ENCODE results near the gene DSCAM. TPM values are rescaled to one million over a fixed set of nuclear protein-coding genes. Genes with fewer than 3 reads are reported as not detected.

The DSCAM gene
- total RNA-seq, 2 donors from 2014 or later, result not detected

DNA sequence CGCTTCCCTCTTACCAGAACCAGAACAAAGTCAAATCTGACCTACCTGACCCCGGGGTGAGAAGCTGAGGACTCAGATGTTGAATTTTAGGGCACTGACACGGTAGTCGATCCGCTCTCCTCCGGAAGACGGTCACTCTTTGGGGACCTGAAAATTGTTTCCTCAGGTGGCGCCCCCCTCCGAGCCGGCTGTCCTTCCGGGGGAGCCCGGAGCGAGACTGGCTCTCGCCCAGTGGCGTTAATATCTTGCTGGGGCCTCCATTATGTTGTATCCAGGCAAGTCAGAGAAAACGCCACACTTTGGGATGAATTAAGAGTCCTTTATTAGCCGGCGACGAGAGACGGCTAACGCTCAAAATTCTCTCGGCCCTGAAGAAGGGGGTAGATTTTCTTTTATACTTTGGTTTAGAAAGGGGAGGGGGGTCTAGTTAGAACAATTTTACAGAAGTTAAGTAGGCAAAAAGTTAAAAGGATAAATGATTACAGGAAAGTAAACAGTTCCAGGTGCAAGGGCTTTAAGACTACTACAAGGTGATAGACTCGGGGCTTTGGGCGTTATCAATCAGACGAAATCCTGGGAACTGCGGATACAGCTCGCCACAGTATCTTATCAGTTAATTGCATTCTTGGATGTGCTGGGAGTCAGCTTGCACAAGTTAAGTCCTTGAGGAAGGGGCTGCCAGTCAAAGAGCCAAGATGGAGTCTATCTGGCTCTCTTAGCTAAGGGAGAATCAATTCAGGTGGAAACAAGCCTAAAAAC, 269.5 kb downstream of the DSCAM start:
- Mint-ChIP-seq H3K4me3 (no peak overlapping the region), H3K4me1 (ENCODE audit: low read depth) (no peaks in the 10 kb centered on the region), H3K9me3 (peaks cover 3% of the 10 kb centered on the region in 2 donors), H3K27ac (no peak overlapping the region), H3K36me3 (ENCODE audit: insufficient read depth in 2 of 2) (no peaks in the 10 kb centered on the region), H3K27me3 (ENCODE audit: low read depth) (no peaks in the 10 kb centered on the region)
- DNase-seq, result no peak
- ATAC-seq (replicated peaks in 1 of 2), result no peak

DNA sequence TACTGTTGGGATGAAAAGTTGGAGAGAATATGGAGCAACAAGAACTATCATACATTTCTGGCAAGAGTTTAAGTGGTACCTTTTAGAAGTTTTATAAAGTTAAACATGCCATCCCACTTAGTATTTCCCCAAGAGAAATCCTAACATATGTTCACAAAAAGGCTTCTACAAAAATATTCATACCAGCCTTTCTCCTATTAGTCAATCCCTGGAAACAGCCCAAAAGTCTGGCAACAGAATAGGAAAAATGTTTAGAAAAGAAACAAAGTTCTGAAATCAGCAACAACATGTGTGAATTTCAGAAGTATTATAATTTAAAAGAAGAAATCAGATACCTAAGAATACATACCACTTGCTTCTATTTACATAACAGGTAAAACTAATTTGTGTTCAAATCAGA, 271.0 kb downstream of the DSCAM start:
- no peaks in the 10 kb centered on the region for H3K36me3 Mint-ChIP-seq (ENCODE audit: insufficient read depth in 2 of 2)
- no peak overlapping the region for H3K4me3 Mint-ChIP-seq
- no peak overlapping the region for H3K27ac Mint-ChIP-seq
- H3K4me1 Mint-ChIP-seq (ENCODE audit: low read depth), result no peaks in the 10 kb centered on the region
- no peak for ATAC-seq (replicated peaks in 1 of 2)
- no peak for DNase-seq
- H3K27me3 Mint-ChIP-seq (ENCODE audit: low read depth), result no peaks in the 10 kb centered on the region
- peaks cover 3% of the 10 kb centered on the region in 2 donors for H3K9me3 Mint-ChIP-seq

DNA sequence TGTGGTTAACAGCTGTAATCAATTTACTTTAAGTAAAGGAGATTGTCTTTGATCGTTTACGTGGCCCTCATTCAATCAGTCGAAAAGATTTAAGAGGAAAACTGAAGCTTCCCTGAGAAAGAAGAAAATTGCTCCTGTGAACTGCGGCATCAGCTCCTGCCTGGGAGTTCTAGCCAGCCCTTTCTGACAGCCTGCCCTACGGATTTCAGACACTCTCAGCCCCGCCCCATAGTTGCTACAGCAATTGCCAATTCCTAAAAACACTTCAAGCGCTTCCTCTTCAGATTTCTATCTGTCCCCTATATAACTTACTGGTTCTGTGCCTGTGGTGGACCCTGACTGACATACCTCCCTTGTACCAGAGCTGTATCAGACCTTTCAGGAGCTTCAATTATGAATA, 277.6 kb downstream of the DSCAM start:
- H3K9me3 Mint-ChIP-seq, result peaks cover 1 to 2% of the 10 kb centered on the region in 2 donors

DNA sequence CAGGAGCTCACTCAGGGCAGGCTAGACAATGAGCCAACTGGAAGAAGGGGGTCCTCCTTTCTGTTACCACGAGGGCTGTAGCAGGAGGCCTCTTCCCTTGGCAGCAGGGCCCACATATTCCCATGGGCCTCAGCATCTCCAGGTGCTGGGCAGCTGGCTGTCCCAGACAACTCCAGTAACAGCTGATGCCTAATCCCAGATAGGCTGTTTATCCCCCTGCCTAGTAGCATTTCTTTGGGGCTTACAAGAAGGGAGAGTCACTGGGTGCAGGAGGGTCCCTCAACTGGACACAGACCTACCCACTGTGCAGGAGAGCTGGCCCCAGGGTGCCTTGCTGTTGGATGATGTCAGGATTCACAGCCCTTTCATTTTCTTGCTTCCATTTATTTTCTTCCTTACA, 278.2 kb downstream of the DSCAM start:
- DNase-seq (no peak), ATAC-seq (replicated peaks in 1 of 2) (no peak)
- peaks cover 8% of the 10 kb centered on the region for H3K27me3 Mint-ChIP-seq (ENCODE audit: low read depth)
- H3K4me1 Mint-ChIP-seq (ENCODE audit: low read depth), result no peaks in the 10 kb centered on the region
- H3K9me3 Mint-ChIP-seq, result peaks cover 1 to 2% of the 10 kb centered on the region in 2 donors
- no peak overlapping the region for H3K4me3 Mint-ChIP-seq
- H3K36me3 Mint-ChIP-seq (ENCODE audit: insufficient read depth in 2 of 2), result no peaks in the 10 kb centered on the region
- H3K27ac Mint-ChIP-seq, result no peak overlapping the region

More for the DNA sequence above, 277.6 kb downstream of the DSCAM start:
- DNase-seq (no peak), ATAC-seq (replicated peaks in 1 of 2) (no peak)
- H3K27ac Mint-ChIP-seq, result no peak overlapping the region
- no peaks in the 10 kb centered on the region for H3K4me1 Mint-ChIP-seq (ENCODE audit: low read depth)
- H3K4me3 Mint-ChIP-seq, result no peak overlapping the region
- H3K36me3 Mint-ChIP-seq (ENCODE audit: insufficient read depth in 2 of 2), result no peaks in the 10 kb centered on the region
- H3K27me3 Mint-ChIP-seq (ENCODE audit: low read depth), result peaks cover 8% of the 10 kb centered on the region

DNA sequence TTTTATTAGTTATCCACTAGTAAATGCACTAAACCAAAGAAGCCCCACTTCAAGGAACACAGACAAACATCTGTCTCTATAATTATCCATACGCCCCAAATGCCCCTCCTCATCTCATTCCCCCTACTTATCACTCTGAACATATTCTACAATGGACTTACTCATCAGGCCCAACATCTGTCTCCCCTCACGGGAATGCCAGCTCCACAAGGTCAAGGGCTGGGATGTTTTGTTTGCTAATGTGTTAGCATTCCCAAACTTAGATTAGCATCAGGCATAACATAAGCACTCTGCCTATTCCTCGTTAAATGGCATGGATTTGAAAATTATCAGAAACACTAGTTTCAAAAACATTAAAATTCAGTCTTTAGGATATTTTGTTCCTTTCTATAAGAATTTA, 279.5 kb downstream of the DSCAM start:
- DNase-seq, result no peak

DNA sequence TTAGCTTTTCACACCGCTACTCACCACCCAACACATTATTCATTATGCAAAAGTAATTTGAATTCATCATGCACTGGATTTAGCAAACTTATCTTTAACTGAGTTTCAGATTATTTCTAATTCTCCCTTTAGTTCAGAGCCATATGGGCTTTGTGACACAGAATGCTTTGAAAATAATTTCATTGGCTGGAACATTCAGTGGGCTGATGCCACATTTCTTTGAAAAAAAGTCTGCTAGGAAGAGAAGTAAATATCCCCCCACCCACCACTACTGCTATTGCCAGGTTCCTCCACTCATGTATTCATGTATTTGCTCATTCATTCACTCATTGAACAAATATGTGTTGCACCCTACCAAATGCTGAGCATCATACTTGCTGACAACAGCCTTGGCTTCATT, 280.5 kb downstream of the DSCAM start:
- Mint-ChIP-seq H3K36me3 (ENCODE audit: insufficient read depth in 2 of 2) (no peaks in the 10 kb centered on the region), H3K4me1 (ENCODE audit: low read depth) (no peaks in the 10 kb centered on the region), H3K9me3 (peaks cover 1 to 2% of the 10 kb centered on the region in 2 donors), H3K27ac (no peak overlapping the region), H3K27me3 (ENCODE audit: low read depth) (peaks cover 8% of the 10 kb centered on the region), H3K4me3 (no peak overlapping the region)
- ATAC-seq (replicated peaks in 1 of 2), result no peak
- DNase-seq, result no peak

More for the DNA sequence above, 279.5 kb downstream of the DSCAM start:
- H3K4me1 Mint-ChIP-seq (ENCODE audit: low read depth), result no peaks in the 10 kb centered on the region
- ATAC-seq (replicated peaks in 1 of 2), result no peak
- H3K27ac Mint-ChIP-seq, result no peak overlapping the region
- H3K36me3 Mint-ChIP-seq (ENCODE audit: insufficient read depth in 2 of 2), result no peaks in the 10 kb centered on the region
- peaks cover 8% of the 10 kb centered on the region for H3K27me3 Mint-ChIP-seq (ENCODE audit: low read depth)
- H3K4me3 Mint-ChIP-seq, result no peak overlapping the region
- H3K9me3 Mint-ChIP-seq, result peaks cover 1 to 2% of the 10 kb centered on the region in 2 donors

DNA sequence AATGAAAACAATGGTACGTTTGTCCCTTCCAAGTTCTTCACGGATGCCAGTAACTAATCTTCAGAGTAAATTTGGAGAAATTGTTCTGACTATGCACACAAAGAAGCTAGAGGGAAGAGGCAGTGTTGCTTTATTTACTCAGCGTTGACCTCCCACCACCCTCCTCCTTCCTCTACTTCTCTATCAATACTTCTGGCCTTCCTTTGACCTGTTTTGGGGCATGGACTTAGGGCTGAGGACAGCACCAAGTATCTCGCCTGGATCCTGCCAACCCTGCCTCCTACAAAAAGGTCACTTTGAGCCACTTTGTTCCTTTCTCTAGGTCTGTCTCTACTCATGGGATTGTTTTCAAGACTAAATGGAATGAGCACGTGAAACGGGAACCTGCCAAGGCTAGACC, 282.6 kb downstream of the DSCAM start:
- H3K4me3 Mint-ChIP-seq, result no peak overlapping the region
- DNase-seq (no peak), ATAC-seq (replicated peaks in 1 of 2) (no peak)
- no peak overlapping the region for H3K27ac Mint-ChIP-seq
- no peaks in the 10 kb centered on the region for H3K36me3 Mint-ChIP-seq (ENCODE audit: insufficient read depth in 2 of 2)
- no peaks in the 10 kb centered on the region for H3K4me1 Mint-ChIP-seq (ENCODE audit: low read depth)
- peaks cover 8% of the 10 kb centered on the region for H3K27me3 Mint-ChIP-seq (ENCODE audit: low read depth)
- H3K9me3 Mint-ChIP-seq, result peaks cover 1 to 2% of the 10 kb centered on the region in 2 donors

DNA sequence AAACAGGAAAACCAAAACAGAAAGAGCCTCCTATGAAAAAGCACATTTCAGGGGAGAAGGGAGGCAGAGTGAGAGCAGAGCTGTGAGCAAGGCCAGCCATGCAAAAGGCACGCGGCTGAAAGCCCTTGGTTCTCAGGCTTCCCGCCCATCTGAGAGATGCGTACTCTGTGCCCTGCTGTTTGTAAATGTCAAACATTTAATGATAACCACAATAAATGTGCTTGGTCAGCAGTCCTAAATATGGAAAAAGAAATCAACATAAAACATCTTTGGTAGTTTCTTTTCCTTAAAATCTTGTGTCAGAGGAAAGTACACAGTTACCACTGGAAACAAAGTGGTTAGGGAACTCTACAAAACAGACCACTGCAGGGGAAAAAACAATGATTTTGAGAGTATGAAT, 283.1 kb downstream of the DSCAM start:
- ATAC-seq (replicated peaks in 1 of 2) (no peak), DNase-seq (no peak)
- Mint-ChIP-seq H3K4me1 (ENCODE audit: low read depth) (no peaks in the 10 kb centered on the region), H3K36me3 (ENCODE audit: insufficient read depth in 2 of 2) (no peaks in the 10 kb centered on the region), H3K4me3 (no peak overlapping the region), H3K9me3 (peaks cover 0 to 2% of the 10 kb centered on the region in 2 donors), H3K27me3 (ENCODE audit: low read depth) (peaks cover 8% of the 10 kb centered on the region), H3K27ac (no peak overlapping the region)

DNA sequence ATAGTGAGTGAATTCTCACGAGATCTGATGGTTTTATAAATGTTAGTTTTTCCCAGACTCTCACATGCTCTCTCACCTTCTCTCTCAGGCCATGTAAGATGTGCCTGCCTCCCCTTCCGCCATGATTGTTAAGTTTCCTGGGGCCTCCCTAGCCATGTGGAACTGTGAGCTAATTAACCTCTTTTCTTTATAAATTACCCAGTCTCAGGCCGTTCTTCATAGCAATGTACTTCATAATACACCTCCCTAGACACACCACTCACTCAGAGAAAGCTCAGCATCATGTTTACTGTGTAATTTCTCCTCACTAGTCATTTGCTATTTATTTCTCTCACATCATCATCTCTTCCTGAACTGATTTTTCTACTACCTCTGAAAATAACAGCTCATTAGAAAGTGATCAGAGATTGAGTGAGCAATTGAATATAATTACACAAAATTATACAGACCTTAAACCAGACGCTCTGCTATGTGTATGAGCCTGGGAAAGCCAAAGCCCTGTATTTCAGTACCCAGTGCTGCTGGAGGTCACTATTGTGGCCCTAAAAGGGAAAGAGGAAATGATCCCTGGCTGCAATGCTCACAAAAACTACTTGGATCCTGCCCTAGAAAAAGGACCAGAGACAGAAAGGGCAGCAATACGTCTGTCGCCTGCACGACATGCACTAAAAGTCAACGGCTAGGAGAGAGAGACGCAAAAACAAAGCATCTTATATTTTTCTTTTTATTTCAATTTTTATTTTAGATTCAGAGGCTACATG, 284.5 kb downstream of the DSCAM start:
- ATAC-seq (replicated peaks in 1 of 2) (no peak), DNase-seq (no peak)
- Mint-ChIP-seq H3K4me1 (ENCODE audit: low read depth) (no peaks in the 10 kb centered on the region), H3K27me3 (ENCODE audit: low read depth) (peaks cover 2% of the 10 kb centered on the region), H3K9me3 (peaks cover 2 to 3% of the 10 kb centered on the region in 2 donors), H3K36me3 (ENCODE audit: insufficient read depth in 2 of 2) (no peaks in the 10 kb centered on the region), H3K27ac (no peak overlapping the region), H3K4me3 (no peak overlapping the region)

DNA sequence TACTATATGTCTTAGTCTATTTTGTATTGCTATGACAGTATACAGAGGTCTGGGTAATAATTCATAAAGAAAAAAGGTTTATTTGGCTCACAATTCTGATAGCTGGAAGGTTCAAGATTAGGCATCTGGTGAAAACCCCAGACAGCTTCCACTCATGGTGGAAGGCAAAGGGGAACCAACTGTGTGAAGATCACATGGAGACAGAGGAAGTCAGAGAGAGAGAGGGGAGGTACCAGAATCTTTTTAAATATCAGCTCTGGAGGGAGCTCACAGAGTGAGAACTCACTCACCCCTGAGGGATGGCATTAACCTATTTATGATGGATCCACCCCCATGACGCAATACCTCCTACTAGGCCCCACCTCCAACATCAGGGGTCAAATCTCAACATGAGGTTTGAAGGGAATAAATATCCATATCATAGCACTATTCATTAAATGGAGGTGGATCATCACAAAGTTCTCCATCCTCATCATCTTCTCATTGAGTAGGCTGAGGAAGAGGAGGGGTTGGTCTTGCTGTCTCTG, 290.5 kb downstream of the DSCAM start:
- no peaks in the 10 kb centered on the region for H3K36me3 Mint-ChIP-seq (ENCODE audit: insufficient read depth in 2 of 2)
- ATAC-seq (replicated peaks in 1 of 2) (no peak), DNase-seq (no peak)
- H3K4me3 Mint-ChIP-seq, result no peak overlapping the region
- peaks cover 0 to 3% of the 10 kb centered on the region in 2 donors for H3K9me3 Mint-ChIP-seq
- no peaks in the 10 kb centered on the region for H3K4me1 Mint-ChIP-seq (ENCODE audit: low read depth)
- H3K27ac Mint-ChIP-seq, result peak overlapping the region; percentile 73
- no peaks in the 10 kb centered on the region for H3K27me3 Mint-ChIP-seq (ENCODE audit: low read depth)

DNA sequence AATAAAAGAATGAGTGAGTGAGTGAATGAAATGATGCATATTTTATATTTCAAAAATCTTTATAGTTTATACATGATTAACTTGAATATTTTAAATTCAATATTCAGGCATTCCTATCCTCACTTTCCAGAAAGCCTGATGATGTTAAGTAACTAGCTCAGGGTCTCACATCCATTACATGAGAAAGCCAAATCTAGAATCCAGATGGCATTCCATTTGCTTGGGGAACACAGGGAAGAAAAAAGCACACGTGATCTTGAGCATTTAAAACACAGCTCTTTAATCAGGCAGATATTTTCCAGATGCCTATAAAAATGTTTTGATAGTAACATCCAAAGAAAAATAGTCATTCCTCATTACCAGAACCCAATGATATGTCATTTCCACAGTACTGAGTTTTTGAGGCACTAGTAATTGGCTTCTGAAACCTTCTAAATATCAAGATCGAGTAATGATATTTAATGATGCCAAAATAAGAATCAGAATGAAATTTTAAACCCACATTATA, 291.9 kb downstream of the DSCAM start:
- DNase-seq (no peak), ATAC-seq (replicated peaks in 1 of 2) (no peak)
- Mint-ChIP-seq H3K36me3 (ENCODE audit: insufficient read depth in 2 of 2) (no peaks in the 10 kb centered on the region), H3K9me3 (peaks cover 0 to 3% of the 10 kb centered on the region in 2 donors), H3K4me3 (no peak overlapping the region), H3K27ac (no peak overlapping the region), H3K27me3 (ENCODE audit: low read depth) (no peaks in the 10 kb centered on the region), H3K4me1 (ENCODE audit: low read depth) (no peaks in the 10 kb centered on the region)

DNA sequence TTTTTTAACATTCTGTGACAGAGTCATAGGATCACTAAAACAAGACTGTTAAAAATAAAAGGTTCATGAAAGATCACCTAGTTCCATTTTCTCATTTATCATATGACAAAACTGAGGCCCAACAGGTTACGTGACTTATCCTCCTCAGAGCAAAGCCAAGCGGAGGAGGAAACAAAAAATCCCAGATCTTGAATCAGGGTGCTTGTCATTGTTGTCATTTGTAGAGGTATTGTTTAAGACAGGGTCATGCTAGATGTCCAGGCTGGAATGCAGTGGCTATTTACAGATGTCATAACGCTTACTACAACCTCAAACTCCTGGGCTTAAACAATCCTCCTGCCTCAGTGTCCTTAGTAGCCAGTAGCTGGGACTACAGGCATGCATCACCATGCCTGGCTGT, 293.2 kb downstream of the DSCAM start:
- H3K4me3 Mint-ChIP-seq, result no peak overlapping the region
- H3K27ac Mint-ChIP-seq, result no peak overlapping the region
- H3K4me1 Mint-ChIP-seq (ENCODE audit: low read depth), result no peaks in the 10 kb centered on the region
- no peak for ATAC-seq (replicated peaks in 1 of 2)
- H3K36me3 Mint-ChIP-seq (ENCODE audit: insufficient read depth in 2 of 2), result no peaks in the 10 kb centered on the region
- DNase-seq, result no peak
- H3K27me3 Mint-ChIP-seq (ENCODE audit: low read depth), result no peaks in the 10 kb centered on the region
- peaks cover 0 to 3% of the 10 kb centered on the region in 2 donors for H3K9me3 Mint-ChIP-seq

DNA sequence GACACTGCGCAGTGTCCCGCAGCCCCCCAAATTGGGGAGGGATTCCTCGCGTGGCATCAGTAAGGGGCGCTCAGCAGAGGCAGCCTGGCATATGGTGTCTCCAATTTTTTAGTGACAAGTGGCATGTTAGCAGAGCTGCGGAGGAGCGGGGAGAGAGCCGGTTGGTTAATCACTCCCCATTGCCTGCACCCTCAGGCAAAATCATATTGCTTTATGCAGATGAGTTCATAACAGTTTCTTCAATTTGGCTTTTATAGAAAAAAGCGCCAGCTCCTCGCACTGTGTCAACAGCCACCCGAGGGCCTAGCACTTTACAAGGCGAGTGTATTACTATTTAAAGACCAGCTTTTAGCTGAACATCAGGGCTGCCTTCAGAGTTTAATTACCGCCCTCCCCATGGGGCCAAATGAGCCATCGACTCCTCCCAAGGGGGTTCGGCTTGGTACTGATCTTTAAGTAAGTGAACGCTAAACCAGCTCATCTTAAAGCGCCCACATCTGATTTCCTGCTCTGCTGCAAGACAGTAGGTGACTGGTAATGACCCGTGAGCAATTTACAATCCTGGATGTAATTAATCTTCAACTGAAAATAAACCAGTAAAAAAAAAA, 298.9 kb downstream of the DSCAM start:
- Mint-ChIP-seq H3K27ac (no peak overlapping the region), H3K4me1 (ENCODE audit: low read depth) (no peaks in the 10 kb centered on the region), H3K27me3 (ENCODE audit: low read depth) (no peaks in the 10 kb centered on the region), H3K36me3 (ENCODE audit: insufficient read depth in 2 of 2) (peaks cover 0 to 2% of the 10 kb centered on the region in 2 donors), H3K9me3 (peaks cover 4 to 5% of the 10 kb centered on the region in 2 donors), H3K4me3 (no peak overlapping the region)
- DNase-seq (no peak), ATAC-seq (replicated peaks in 1 of 2) (no peak)
